ENCODE data around the gene NELL1.

The NELL1 gene

GRCh38 chr11:21474529-21474928 lies 805.1 kb downstream of the NELL1 start:
- in situ Hi-C loops (cut with HindIII; ENCODE audit: low sequenced_read_pairs): no loop called here
- DNase-seq (ENCODE audit: low read depth, low spot score): no peak
- no peak overlapping the region for H3K4me3 ChIP-seq (ENCODE audit: low read depth, low read length)
- TF ChIP-seq, protein P1, sequence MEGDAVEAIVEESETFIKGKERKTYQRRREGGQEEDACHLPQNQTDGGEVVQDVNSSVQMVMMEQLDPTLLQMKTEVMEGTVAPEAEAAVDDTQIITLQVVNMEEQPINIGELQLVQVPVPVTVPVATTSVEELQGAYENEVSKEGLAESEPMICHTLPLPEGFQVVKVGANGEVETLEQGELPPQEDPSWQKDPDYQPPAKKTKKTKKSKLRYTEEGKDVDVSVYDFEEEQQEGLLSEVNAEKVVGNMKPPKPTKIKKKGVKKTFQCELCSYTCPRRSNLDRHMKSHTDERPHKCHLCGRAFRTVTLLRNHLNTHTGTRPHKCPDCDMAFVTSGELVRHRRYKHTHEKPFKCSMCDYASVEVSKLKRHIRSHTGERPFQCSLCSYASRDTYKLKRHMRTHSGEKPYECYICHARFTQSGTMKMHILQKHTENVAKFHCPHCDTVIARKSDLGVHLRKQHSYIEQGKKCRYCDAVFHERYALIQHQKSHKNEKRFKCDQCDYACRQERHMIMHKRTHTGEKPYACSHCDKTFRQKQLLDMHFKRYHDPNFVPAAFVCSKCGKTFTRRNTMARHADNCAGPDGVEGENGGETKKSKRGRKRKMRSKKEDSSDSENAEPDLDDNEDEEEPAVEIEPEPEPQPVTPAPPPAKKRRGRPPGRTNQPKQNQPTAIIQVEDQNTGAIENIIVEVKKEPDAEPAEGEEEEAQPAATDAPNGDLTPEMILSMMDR (IDR thresholded peaks at IDR 0.05; ENCODE audit: low read depth, low read length): no peak

DNA sequence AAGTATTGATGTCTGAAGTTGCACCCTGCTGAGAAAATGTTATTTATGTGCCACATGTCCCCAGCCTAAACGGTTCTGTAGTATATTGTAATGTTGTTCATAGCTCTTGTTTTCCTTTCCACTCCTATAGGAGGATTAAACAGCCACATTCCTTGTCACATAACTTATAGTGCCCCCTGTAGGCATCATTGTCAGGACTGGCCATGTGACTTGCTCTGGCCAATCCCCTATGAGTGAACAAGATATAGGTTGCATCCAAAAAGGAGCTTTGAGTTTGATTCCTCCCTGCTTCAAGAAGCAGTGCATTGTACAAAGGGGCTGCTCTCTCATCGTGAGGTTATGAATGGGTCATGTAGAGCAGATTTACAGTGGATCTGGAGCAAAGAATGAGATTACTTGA lies 805.9 kb downstream of the NELL1 start:
- DNase-seq (ENCODE audit: low read depth, low spot score): no peak
- in situ Hi-C loops (cut with HindIII; ENCODE audit: low sequenced_read_pairs): no loop called here
- H3K4me3 ChIP-seq (ENCODE audit: low read depth, low read length): no peak overlapping the region
- TF ChIP-seq, protein P1 (IDR thresholded peaks at IDR 0.05; ENCODE audit: low read depth, low read length): no peak

DNA sequence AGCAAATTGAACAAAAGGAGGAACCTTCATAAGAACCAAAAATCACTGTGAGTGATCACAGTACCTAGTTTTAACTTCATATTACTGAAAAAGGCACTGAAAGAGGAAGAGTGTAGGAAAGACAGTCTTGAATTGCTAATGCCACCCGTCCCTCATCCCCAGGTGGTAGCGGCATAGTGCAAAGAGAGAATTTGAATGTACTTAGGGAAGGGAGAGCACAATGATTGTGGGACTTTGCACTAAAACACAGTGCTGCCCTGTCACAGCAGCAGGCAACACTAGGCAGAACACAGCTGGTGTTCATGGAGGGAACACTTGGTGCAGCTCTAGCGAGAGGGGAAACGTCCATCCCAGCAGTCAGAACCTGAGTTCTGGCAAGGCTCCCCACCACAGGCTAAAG lies 807.2 kb downstream of the NELL1 start:
- no peak overlapping the region for H3K4me3 ChIP-seq (ENCODE audit: low read depth, low read length)
- DNase-seq (ENCODE audit: low read depth, low spot score): no peak
- in situ Hi-C loops (cut with HindIII; ENCODE audit: low sequenced_read_pairs): no loop called here
- TF ChIP-seq, protein P1 (IDR thresholded peaks at IDR 0.05; ENCODE audit: low read depth, low read length): no peak

GRCh38 chr11:21480240-21480639 lies 810.9 kb downstream of the NELL1 start:
- TF ChIP-seq, protein P1 (IDR thresholded peaks at IDR 0.05; ENCODE audit: low read depth, low read length): no peak
- no peak overlapping the region for H3K4me3 ChIP-seq (ENCODE audit: low read depth, low read length)
- in situ Hi-C loops (cut with HindIII; ENCODE audit: low sequenced_read_pairs): no loop called here
- no peak for DNase-seq (ENCODE audit: low read depth, low spot score)

GRCh38 chr11:21481255-21481654 lies 811.9 kb downstream of the NELL1 start:
- DNase-seq (ENCODE audit: low read depth, low spot score): no peak
- TF ChIP-seq, protein P1 (IDR thresholded peaks at IDR 0.05; ENCODE audit: low read depth, low read length): no peak
- in situ Hi-C loops (cut with HindIII; ENCODE audit: low sequenced_read_pairs): no loop called here

DNA sequence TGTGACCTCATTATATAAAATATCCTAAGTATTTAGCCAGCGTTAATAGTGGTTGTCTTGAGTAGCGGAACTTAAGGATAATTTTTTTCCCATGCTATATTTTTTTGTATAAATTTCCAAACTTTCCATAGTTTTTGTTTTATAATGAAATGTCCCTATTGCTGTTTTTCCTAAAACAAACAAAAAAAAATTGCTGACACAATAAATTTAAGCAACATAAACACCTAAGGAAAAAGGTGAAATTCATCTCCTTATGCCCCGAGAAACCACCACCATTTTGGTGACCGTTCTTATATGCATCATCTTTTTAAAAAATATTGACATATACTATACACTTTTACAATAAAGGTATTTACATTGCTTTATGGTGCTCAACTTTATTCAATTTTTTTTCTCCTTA lies 814.7 kb downstream of the NELL1 start:
- no peak overlapping the region for H3K4me3 ChIP-seq (ENCODE audit: low read depth, low read length)
- TF ChIP-seq, protein P1 (IDR thresholded peaks at IDR 0.05; ENCODE audit: low read depth, low read length): no peak
- in situ Hi-C loops (cut with HindIII; ENCODE audit: low sequenced_read_pairs): no loop called here
- no peak for DNase-seq (ENCODE audit: low read depth, low spot score)

More at GRCh38 chr11:21481255-21481654, 811.9 kb downstream of the NELL1 start:
- no peak overlapping the region for H3K4me3 ChIP-seq (ENCODE audit: low read depth, low read length)

GRCh38 chr11:21485006-21485405 lies 815.6 kb downstream of the NELL1 start:
- in situ Hi-C loops (cut with HindIII; ENCODE audit: low sequenced_read_pairs): no loop called here
- no peak for DNase-seq (ENCODE audit: low read depth, low spot score)
- no peak overlapping the region for H3K4me3 ChIP-seq (ENCODE audit: low read depth, low read length)
- TF ChIP-seq, protein P1 (IDR thresholded peaks at IDR 0.05; ENCODE audit: low read depth, low read length): no peak

Data from astrocyte of the spinal cord (primary cell).